GM06990 (cell line): ENCODE measurements around the gene PPP1R9A.
"Not testable (repeated sequence)": the region's sequence is repeated elsewhere in the genome, so short reads cannot be mapped to it uniquely, and the experiment has no call there.

ENCODE experiments used
- DNase-seq: peaks from one replicate; pipeline ENCODE4 v3.0.0-alpha.2; 2011; ENCODE audit not compliant: insufficient read length; ENCODE audit errors: extremely low read depth
- H3K27me3 ChIP-seq: replicated peaks from 2 replicates; pipeline ENCODE4 v1.6.0; 2011; ENCODE audit warnings: low read length; ENCODE audit not compliant: control insufficient read depth, insufficient read depth
- H3K36me3 ChIP-seq: 2 replicates; pipeline ENCODE4 v1.5.1; 2011; ENCODE audit warnings: low read length; ENCODE audit not compliant: control insufficient read depth, insufficient read depth
- H3K4me3 ChIP-seq: replicated peaks from 2 replicates; pipeline ENCODE4 v1.5.1; 2011; ENCODE audit warnings: low read depth, mild to moderate bottlenecking, control low read depth, low read length
- CTCF ChIP-seq: IDR thresholded peaks from 2 replicates; pipeline ENCODE4 v1.5.1; 2011; ENCODE audit warnings: low read length, control low read depth, mild to moderate bottlenecking, inconsistent platforms; ENCODE audit not compliant: insufficient read depth, poor library complexity, severe bottlenecking

PPP1R9A gene

GRCh38 chr7:95004618-95005247, 97.3 kb downstream of the PPP1R9A start:
- Histone ChIP-seq H3K4me3 (no peak overlapping the region), H3K36me3 (no peaks in the 10 kb centered on the region), H3K27me3 (no peaks in the 10 kb centered on the region)
- no peak for TF ChIP-seq CTCF
- DNase-seq: no peak

- DNase-seq: no peak
- Histone ChIP-seq H3K36me3 (no peaks in the 10 kb centered on the region), H3K27me3 (no peaks in the 10 kb centered on the region), H3K4me3 (no peak overlapping the region)
- no peak for TF ChIP-seq CTCF
These were observed 98.6 kb downstream of the PPP1R9A start for GRCh38 chr7:95006010-95006409.

GRCh38 chr7:95008773-95009172, 101.4 kb downstream of the PPP1R9A start:
- not testable (repeated sequence) for H3K4me3 ChIP-seq, H3K36me3 ChIP-seq, DNase-seq, H3K27me3 ChIP-seq

- no peaks in the 10 kb centered on the region for H3K27me3 ChIP-seq
- H3K4me3 ChIP-seq: no peak overlapping the region
- H3K36me3 ChIP-seq: no peaks in the 10 kb centered on the region
- DNase-seq: no peak
- TF ChIP-seq CTCF: no peak
These were observed 103.9 kb downstream of the PPP1R9A start for GRCh38 chr7:95011146-95011928.

- no peaks in the 10 kb centered on the region for H3K36me3 ChIP-seq
- H3K4me3 ChIP-seq: no peak overlapping the region
- H3K27me3 ChIP-seq: no peaks in the 10 kb centered on the region
- DNase-seq: no peak
- TF ChIP-seq CTCF: no peak
These were observed 104.6 kb downstream of the PPP1R9A start for GRCh38 chr7:95011995-95012394.

- no peak for TF ChIP-seq CTCF
- H3K36me3 ChIP-seq: no peaks in the 10 kb centered on the region
- DNase-seq: no peak
- no peaks in the 10 kb centered on the region for H3K27me3 ChIP-seq
- no peak overlapping the region for H3K4me3 ChIP-seq
These were observed 110.6 kb downstream of the PPP1R9A start for GRCh38 chr7:95018021-95018420.
